Stimulated activated CD8-positive, alpha-beta memory T cell treated with anti-CD3 and anti-CD28 coated beads, Interleukin-12 subunit alpha, Interleukin-12 subunit beta, amount 100 ng/mL, for 24 hours (primary cell): ENCODE data around the gene MRPL9.

Source experiments
- DNase-seq: peaks from one replicate; pipeline ENCODE4 v3.0.0-alpha.2; 2020; ENCODE audit errors: extremely low read depth

The MRPL9 gene

GRCh38 chr1:151711044-151711800 is 52.1 kb downstream of the MRPL9 start:
- no peak for DNase-seq

GRCh38 chr1:151710187-151710840 is 53.0 kb downstream of the MRPL9 start:
- no peak for DNase-seq
